Sigmoid colon (tissue), 7 donors: ENCODE results near the gene BHLHE23. TPM values are rescaled to one million over a fixed set of nuclear protein-coding genes. Genes with fewer than 3 reads are reported as not detected.

Experiments
- DNase-seq: peaks from one replicate; pipeline ENCODE4 v3.0.0-alpha.2; 2019
- H3K27ac ChIP-seq, 4 donors: fragments of 200-600 bp; sonication (generic); one replicate each; pipeline ENCODE4 v1.5.1; 2016 to 2019; ENCODE audit warnings: mild to moderate bottlenecking in 1 of 4
- H3K27me3 ChIP-seq, 3 donors: fragments of 200-600 bp; sonication (generic); one replicate each; pipeline ENCODE4 v1.5.1; 2019; ENCODE audit warnings: mild to moderate bottlenecking in 1 of 3
- H3K36me3 ChIP-seq, 4 donors: fragments of 200-600 bp; sonication (generic); one replicate each; pipeline ENCODE4 v1.5.1; 2016 to 2019
- H3K4me1 ChIP-seq, 4 donors: fragments of 200-600 bp; sonication (generic); one replicate each; pipeline ENCODE4 v1.5.1; 2017 to 2019
- H3K4me3 ChIP-seq, 4 donors: fragments of 200-600 bp; sonication (generic); one replicate each; pipeline ENCODE4 v1.5.1; 2017 to 2019; ENCODE audit warnings: mild to moderate bottlenecking in 2 of 4, moderate library complexity in 1 of 4
- H3K9me3 ChIP-seq, 4 donors: fragments of 200-600 bp in 3 of 4; sonication (generic) in 3 of 4; one replicate each; pipeline versions ENCODE4 v1.5.1 to v1.6.1; 2013 to 2019
- EP300 ChIP-seq, 4 donors: sonication (generic); formaldehyde crosslinking; IDR thresholded peaks; one replicate each; pipeline ENCODE4 v1.6.1; 2017; ENCODE audit warnings: antibody characterized with exemption in 4 of 4
- POLR2A ChIP-seq, 2 donors: fragments of 450-650 bp; IDR thresholded peaks; one replicate each; pipeline ENCODE4 v1.6.1; 2016; ENCODE audit warnings: antibody characterized with exemption in 2 of 2, mild to moderate bottlenecking in 2 of 2, moderate library complexity in 2 of 2
- POLR2AphosphoS5 ChIP-seq, 4 donors: sonication (generic); formaldehyde crosslinking; IDR thresholded peaks; one replicate each; pipeline ENCODE4 v1.6.1; 2017; ENCODE audit warnings: antibody characterized with exemption in 4 of 4
- WGBS, 2 donors: extraction: QIAGEN DNeasy Blood & Tissue Kit; methylation state at CpG; one replicate each; pipeline ENCODE4 v1.1.7; 2013; 5-methylcytosine and 5-hydroxymethylcytosine counted together
- intact Hi-C: fragments of 100-400 bp; cut with DNase I; formaldehyde crosslinking; loops from one replicate; pipeline ENCODE4 v1.15.1; 2023
- polyA plus RNA-seq, 3 donors: library from polyadenylated mRNA; stranded (reverse); fragments of 200-250 nt; gene quantifications; one replicate each; pipeline ENCODE4 v1.2.3, GENCODE V29; 2013
- total RNA-seq, 4 donors: library from RNA; depleted of rRNA; stranded (reverse); fragments of >200 nt; gene quantifications; one replicate each; pipeline ENCODE4 v1.1.0, GENCODE V29; 2016
- TF ChIP-seq, protein P1 (sequence below), 4 experiments: fragments of 450-650 bp in 3 of 4; fragments of 200-600 bp in 1 of 4; IDR thresholded peaks; one replicate each; pipeline ENCODE4 v1.5.1; 2016 to 2019; ENCODE audit warnings: antibody characterized with exemption in 4 of 4, mild to moderate bottlenecking in 3 of 4, moderate library complexity in 2 of 4
- donor health status: healthy with polysubstance abuse.
- donor health status: Bipolar disorder and iron deficiency.
- donor health status: healthy.

Gene BHLHE23
- total and polyA plus RNA-seq, 7 donors: not detected

DNA sequence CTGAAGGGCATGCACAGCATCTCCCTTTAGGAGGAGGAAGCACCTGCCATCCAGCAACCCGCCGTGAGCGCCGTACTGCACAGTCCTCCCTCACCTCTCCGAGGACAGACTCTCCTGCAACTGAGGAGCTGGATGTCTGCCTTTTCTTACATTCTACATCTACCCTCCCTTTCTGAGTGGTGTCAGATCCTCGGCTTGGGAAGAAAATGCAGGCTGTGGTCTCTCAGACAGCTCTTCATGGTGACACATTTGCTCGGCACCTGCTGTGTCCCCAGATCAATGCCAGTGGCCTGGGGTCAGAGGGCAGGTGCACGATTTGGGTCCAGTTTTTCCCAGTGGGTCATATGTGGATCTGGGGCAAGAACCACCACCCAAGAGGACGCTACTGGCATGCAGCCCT lies 40.1 kb upstream of the BHLHE23 start:
- no peak for DNase-seq
- H3K9me3 ChIP-seq: no peaks in the 10 kb centered on the region
- H3K4me1 ChIP-seq: no peaks in the 10 kb centered on the region
- H3K36me3 ChIP-seq: no peaks in the 10 kb centered on the region
- H3K27ac ChIP-seq: no peak overlapping the region
- peaks cover 0 to 76% (median 23%) of the 10 kb centered on the region in 3 donors for H3K27me3 ChIP-seq
- intact Hi-C loops: no loop called here
- TF ChIP-seq POLR2A (IDR thresholded peaks at IDR 0.05) (no peak), POLR2AphosphoS5 (IDR thresholded peaks at IDR 0.05) (no peak), EP300 (IDR thresholded peaks at IDR 0.05) (no peak)
- TF ChIP-seq, protein P1, sequence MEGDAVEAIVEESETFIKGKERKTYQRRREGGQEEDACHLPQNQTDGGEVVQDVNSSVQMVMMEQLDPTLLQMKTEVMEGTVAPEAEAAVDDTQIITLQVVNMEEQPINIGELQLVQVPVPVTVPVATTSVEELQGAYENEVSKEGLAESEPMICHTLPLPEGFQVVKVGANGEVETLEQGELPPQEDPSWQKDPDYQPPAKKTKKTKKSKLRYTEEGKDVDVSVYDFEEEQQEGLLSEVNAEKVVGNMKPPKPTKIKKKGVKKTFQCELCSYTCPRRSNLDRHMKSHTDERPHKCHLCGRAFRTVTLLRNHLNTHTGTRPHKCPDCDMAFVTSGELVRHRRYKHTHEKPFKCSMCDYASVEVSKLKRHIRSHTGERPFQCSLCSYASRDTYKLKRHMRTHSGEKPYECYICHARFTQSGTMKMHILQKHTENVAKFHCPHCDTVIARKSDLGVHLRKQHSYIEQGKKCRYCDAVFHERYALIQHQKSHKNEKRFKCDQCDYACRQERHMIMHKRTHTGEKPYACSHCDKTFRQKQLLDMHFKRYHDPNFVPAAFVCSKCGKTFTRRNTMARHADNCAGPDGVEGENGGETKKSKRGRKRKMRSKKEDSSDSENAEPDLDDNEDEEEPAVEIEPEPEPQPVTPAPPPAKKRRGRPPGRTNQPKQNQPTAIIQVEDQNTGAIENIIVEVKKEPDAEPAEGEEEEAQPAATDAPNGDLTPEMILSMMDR (IDR thresholded peaks at IDR 0.05): no peak
- H3K4me3 ChIP-seq: no peak overlapping the region
- WGBS, 2 donors: 75 to 81% methylated on average over 9 of the region's 9 CpGs

DNA sequence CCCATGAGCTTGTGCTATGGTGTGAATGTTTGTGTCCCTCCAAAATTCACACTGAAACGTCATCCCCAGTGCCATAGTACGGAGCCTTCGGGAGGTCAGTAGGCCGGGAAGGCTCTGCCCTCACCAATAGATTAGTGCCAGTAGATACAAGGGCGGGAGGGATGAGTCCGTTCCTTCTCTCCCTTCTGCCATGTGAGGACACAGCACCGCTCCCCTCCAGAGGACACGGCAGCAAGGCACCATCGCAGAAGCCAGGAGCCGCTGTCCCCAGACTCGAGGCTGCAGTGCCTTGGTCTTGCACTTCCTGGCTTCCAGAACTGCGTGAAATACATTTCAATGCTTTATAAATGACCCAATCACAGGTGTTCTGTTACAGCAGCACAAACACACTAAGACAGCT lies 39.2 kb upstream of the BHLHE23 start:
- intact Hi-C loops: no loop called here
- Histone ChIP-seq H3K4me3 (no peak overlapping the region), H3K27ac (no peak overlapping the region), H3K4me1 (no peaks in the 10 kb centered on the region), H3K27me3 (peaks cover 0 to 73% (median 15%) of the 10 kb centered on the region in 3 donors), H3K36me3 (no peaks in the 10 kb centered on the region), H3K9me3 (no peaks in the 10 kb centered on the region)
- no peak for DNase-seq
- TF ChIP-seq, protein P1 (IDR thresholded peaks at IDR 0.05): no peak
- TF ChIP-seq POLR2A (IDR thresholded peaks at IDR 0.05) (no peak), EP300 (IDR thresholded peaks at IDR 0.05) (no peak), POLR2AphosphoS5 (IDR thresholded peaks at IDR 0.05) (no peak)
- 77 to 79% methylated on average over 12 of the region's 12 CpGs for WGBS, 2 donors

DNA sequence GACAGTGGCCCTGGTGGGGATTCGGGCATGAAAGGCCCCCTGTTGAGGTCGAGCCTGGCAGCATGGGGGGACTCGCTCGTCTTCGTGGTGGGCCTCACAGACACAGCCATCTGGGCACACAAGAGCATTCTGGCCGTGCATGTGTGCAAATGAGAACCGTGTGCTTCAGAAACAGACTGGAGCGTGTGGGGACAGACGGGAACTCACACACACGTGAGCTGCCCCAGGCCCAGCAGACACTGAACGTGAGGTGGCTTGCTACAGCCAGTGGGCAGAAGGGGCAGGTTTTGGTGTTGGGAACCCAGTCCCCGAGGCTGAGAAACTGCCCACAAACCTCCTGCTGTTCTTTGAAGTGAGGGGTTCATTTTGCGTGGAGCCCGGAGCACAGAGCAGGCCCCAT lies 38.6 kb upstream of the BHLHE23 start:
- Histone ChIP-seq H3K27ac (no peak overlapping the region), H3K4me3 (no peak overlapping the region), H3K9me3 (no peaks in the 10 kb centered on the region), H3K27me3 (peaks cover 0 to 72% (median 13%) of the 10 kb centered on the region in 3 donors), H3K36me3 (no peaks in the 10 kb centered on the region), H3K4me1 (no peaks in the 10 kb centered on the region)
- DNase-seq: no peak
- TF ChIP-seq, protein P1 (IDR thresholded peaks at IDR 0.05): no peak
- TF ChIP-seq POLR2AphosphoS5 (IDR thresholded peaks at IDR 0.05): no peak
- TF ChIP-seq EP300 (IDR thresholded peaks at IDR 0.05): no peak
- no peak for TF ChIP-seq POLR2A (IDR thresholded peaks at IDR 0.05)
- intact Hi-C loops: no loop called here
- 77 to 82% methylated on average over 14 of the region's 14 CpGs for WGBS, 2 donors

DNA sequence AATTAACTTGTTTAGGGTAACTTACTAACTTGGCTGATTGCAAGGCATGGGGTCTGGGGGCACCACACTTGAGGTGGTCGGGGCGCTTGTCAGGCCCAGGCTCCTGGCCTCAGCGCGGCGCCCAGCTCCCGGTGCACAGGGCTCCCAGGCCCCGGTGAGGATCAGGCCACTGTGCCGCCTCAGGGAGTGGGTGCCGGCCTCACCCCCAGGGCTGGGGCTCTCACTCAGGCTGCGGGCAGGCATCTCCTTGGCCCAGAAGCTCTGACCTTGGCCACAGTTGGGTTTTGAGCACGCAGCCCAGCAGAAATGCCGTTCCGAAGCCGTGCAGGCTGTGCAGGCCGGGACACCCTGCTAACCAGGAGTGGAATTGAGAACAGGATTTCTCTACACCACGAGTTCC lies 37.8 kb upstream of the BHLHE23 start:
- no peak for DNase-seq

More for the DNA sequence above, 37.8 kb upstream of the BHLHE23 start:
- Histone ChIP-seq H3K36me3 (no peaks in the 10 kb centered on the region), H3K27me3 (peaks cover 0 to 71% (median 13%) of the 10 kb centered on the region in 3 donors), H3K27ac (no peak overlapping the region), H3K4me1 (no peaks in the 10 kb centered on the region), H3K4me3 (no peak overlapping the region), H3K9me3 (no peaks in the 10 kb centered on the region)
- TF ChIP-seq, protein P1 (IDR thresholded peaks at IDR 0.05): no peak
- TF ChIP-seq POLR2AphosphoS5 (IDR thresholded peaks at IDR 0.05) (no peak), POLR2A (IDR thresholded peaks at IDR 0.05) (no peak), EP300 (IDR thresholded peaks at IDR 0.05) (no peak)
- intact Hi-C loops: no loop called here
- 71 to 80% methylated on average over 16 of the region's 16 CpGs for WGBS, 2 donors
